GM23338 (cell line): ENCODE results near the gene RTN4IP1.

Source experiments
- CREB1 ChIP-seq: fragments of 250-450 bp; sonication (Bioruptor Pico); IDR thresholded peaks from 2 replicates; pipeline ENCODE4 v1.5.0; 2020; ENCODE audit warnings: low read depth, mild to moderate bottlenecking, moderate library complexity
- CTCF ChIP-seq, 2 experiments: fragments of 200-600 bp in 1 of 2; sonication (generic) in 1 of 2; conservative IDR thresholded peaks; 2 replicates each; pipeline versions ENCODE4 v1.5.1 to v1.6.1; 2016 to 2017; ENCODE audit warnings: antibody characterized with exemption in 2 of 2, low read depth in 2 of 2, mild to moderate bottlenecking in 2 of 2, moderate library complexity in 1 of 2
- ETS1 ChIP-seq: IDR thresholded peaks from 2 replicates; pipeline ENCODE4 v1.6.1; 2016; ENCODE audit warnings: antibody characterized with exemption
- EZH2 ChIP-seq: fragments of 200-600 bp; sonication (generic); IDR thresholded peaks from one replicate; pipeline ENCODE4 v1.8.0; 2017; ENCODE audit warnings: antibody characterized with exemption, mild to moderate bottlenecking, low read depth; ENCODE audit not compliant: unreplicated experiment
- EZH2phosphoT487 ChIP-seq: fragments of 200-600 bp; sonication (generic); IDR thresholded peaks from one replicate; pipeline ENCODE4 v1.8.1; 2018; ENCODE audit warnings: antibody characterized with exemption; ENCODE audit not compliant: unreplicated experiment
- JUNB ChIP-seq: IDR thresholded peaks from one replicate; pipeline ENCODE4 v1.6.1; 2016; ENCODE audit warnings: antibody characterized with exemption; ENCODE audit not compliant: unreplicated experiment
- POLR2AphosphoS5 ChIP-seq: IDR thresholded peaks from 2 replicates; pipeline ENCODE4 v1.6.1; 2016; ENCODE audit warnings: antibody characterized with exemption, low read depth
- STAT1 ChIP-seq: IDR thresholded peaks from one replicate; pipeline ENCODE4 v1.6.1; 2016; ENCODE audit warnings: antibody characterized with exemption; ENCODE audit not compliant: unreplicated experiment
- ZNF114 ChIP-seq: fragments of 250-450 bp; sonication (Bioruptor Pico); IDR thresholded peaks from 2 replicates; pipeline ENCODE4 v1.5.0; 2020; ENCODE audit warnings: mild to moderate bottlenecking, moderate library complexity
- ZNF331 ChIP-seq: fragments of 250-450 bp; sonication (Bioruptor Pico); IDR thresholded peaks from 2 replicates; pipeline ENCODE4 v1.5.0; 2020; ENCODE audit warnings: low read depth, mild to moderate bottlenecking, moderate library complexity
- TF ChIP-seq, protein P1 (sequence below): IDR thresholded peaks from one replicate; pipeline ENCODE4 v1.6.1; 2018; ENCODE audit warnings: antibody characterized with exemption; ENCODE audit not compliant: unreplicated experiment
- TF ChIP-seq, protein P2 (sequence below): fragments of 250-450 bp; sonication (Bioruptor Pico); IDR thresholded peaks from 2 replicates; pipeline ENCODE4 v1.5.0; 2020; ENCODE audit warnings: mild to moderate bottlenecking, moderate library complexity

GRCh38 chr6:106662458-106662857 is 33.2 kb upstream of the RTN4IP1 start:
- no peak for TF ChIP-seq POLR2AphosphoS5
- TF ChIP-seq CTCF (conservative IDR thresholded peaks at IDR 0.05; ENCODE audit: low read depth in 2 of 2): no peak
- no peak for TF ChIP-seq EZH2
- no peak for TF ChIP-seq EZH2phosphoT487
- TF ChIP-seq CREB1 (CRISPR knock-in tag): no peak
- TF ChIP-seq JUNB: no peak
- TF ChIP-seq, protein P1, sequence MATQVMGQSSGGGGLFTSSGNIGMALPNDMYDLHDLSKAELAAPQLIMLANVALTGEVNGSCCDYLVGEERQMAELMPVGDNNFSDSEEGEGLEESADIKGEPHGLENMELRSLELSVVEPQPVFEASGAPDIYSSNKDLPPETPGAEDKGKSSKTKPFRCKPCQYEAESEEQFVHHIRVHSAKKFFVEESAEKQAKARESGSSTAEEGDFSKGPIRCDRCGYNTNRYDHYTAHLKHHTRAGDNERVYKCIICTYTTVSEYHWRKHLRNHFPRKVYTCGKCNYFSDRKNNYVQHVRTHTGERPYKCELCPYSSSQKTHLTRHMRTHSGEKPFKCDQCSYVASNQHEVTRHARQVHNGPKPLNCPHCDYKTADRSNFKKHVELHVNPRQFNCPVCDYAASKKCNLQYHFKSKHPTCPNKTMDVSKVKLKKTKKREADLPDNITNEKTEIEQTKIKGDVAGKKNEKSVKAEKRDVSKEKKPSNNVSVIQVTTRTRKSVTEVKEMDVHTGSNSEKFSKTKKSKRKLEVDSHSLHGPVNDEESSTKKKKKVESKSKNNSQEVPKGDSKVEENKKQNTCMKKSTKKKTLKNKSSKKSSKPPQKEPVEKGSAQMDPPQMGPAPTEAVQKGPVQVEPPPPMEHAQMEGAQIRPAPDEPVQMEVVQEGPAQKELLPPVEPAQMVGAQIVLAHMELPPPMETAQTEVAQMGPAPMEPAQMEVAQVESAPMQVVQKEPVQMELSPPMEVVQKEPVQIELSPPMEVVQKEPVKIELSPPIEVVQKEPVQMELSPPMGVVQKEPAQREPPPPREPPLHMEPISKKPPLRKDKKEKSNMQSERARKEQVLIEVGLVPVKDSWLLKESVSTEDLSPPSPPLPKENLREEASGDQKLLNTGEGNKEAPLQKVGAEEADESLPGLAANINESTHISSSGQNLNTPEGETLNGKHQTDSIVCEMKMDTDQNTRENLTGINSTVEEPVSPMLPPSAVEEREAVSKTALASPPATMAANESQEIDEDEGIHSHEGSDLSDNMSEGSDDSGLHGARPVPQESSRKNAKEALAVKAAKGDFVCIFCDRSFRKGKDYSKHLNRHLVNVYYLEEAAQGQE: no peak
- no peak for TF ChIP-seq ZNF114 (CRISPR knock-in tag)
- TF ChIP-seq STAT1: no peak
- no peak for TF ChIP-seq ETS1
- TF ChIP-seq, protein P2, sequence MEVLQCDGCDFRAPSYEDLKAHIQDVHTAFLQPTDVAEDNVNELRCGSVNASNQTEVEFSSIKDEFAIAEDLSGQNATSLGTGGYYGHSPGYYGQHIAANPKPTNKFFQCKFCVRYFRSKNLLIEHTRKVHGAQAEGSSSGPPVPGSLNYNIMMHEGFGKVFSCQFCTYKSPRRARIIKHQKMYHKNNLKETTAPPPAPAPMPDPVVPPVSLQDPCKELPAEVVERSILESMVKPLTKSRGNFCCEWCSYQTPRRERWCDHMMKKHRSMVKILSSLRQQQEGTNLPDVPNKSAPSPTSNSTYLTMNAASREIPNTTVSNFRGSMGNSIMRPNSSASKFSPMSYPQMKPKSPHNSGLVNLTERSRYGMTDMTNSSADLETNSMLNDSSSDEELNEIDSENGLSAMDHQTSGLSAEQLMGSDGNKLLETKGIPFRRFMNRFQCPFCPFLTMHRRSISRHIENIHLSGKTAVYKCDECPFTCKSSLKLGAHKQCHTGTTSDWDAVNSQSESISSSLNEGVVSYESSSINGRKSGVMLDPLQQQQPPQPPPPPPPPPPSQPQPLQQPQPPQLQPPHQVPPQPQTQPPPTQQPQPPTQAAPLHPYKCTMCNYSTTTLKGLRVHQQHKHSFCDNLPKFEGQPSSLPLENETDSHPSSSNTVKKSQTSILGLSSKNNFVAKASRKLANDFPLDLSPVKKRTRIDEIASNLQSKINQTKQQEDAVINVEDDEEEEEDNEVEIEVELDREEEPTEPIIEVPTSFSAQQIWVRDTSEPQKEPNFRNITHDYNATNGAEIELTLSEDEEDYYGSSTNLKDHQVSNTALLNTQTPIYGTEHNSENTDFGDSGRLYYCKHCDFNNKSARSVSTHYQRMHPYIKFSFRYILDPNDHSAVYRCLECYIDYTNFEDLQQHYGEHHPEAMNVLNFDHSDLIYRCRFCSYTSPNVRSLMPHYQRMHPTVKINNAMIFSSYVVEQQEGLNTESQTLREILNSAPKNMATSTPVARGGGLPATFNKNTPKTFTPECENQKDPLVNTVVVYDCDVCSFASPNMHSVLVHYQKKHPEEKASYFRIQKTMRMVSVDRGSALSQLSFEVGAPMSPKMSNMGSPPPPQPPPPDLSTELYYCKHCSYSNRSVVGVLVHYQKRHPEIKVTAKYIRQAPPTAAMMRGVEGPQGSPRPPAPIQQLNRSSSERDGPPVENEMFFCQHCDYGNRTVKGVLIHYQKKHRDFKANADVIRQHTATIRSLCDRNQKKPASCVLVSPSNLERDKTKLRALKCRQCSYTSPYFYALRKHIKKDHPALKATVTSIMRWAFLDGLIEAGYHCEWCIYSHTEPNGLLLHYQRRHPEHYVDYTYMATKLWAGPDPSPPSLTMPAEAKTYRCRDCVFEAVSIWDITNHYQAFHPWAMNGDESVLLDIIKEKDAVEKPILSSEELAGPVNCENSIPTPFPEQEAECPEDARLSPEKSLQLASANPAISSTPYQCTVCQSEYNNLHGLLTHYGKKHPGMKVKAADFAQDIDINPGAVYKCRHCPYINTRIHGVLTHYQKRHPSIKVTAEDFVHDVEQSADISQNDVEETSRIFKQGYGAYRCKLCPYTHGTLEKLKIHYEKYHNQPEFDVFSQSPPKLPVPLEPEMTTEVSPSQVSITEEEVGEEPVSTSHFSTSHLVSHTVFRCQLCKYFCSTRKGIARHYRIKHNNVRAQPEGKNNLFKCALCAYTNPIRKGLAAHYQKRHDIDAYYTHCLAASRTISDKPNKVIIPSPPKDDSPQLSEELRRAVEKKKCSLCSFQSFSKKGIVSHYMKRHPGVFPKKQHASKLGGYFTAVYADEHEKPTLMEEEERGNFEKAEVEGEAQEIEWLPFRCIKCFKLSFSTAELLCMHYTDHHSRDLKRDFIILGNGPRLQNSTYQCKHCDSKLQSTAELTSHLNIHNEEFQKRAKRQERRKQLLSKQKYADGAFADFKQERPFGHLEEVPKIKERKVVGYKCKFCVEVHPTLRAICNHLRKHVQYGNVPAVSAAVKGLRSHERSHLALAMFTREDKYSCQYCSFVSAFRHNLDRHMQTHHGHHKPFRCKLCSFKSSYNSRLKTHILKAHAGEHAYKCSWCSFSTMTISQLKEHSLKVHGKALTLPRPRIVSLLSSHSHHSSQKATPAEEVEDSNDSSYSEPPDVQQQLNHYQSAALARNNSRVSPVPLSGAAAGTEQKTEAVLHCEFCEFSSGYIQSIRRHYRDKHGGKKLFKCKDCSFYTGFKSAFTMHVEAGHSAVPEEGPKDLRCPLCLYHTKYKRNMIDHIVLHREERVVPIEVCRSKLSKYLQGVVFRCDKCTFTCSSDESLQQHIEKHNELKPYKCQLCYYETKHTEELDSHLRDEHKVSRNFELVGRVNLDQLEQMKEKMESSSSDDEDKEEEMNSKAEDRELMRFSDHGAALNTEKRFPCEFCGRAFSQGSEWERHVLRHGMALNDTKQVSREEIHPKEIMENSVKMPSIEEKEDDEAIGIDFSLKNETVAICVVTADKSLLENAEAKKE (CRISPR knock-in tag): no peak
- TF ChIP-seq ZNF331 (CRISPR knock-in tag): no peak
